Posterior vena cava (tissue), 2 donors: ENCODE results near the gene CFAP20DC. TPM values are rescaled to one million over a fixed set of nuclear protein-coding genes. Genes with fewer than 3 reads are reported as not detected.

Experiments
- DNase-seq: peaks from one replicate; pipeline ENCODE4 v3.0.0-alpha.2; 2020; ENCODE audit warnings: low spot score
- intact Hi-C, 2 donors: fragments of 100-400 bp; cut with DNase I; formaldehyde crosslinking; loops; one replicate each; pipeline versions ENCODE4 v1.14.1 to v1.14.2; 2022 to 2023
- total RNA-seq, 2 donors: library from RNA; stranded (reverse); fragmentation: NEBNext Ultra II Directional; extraction: Animal tissue kit (Norgen Biotek cat#: 25700); gene quantifications; one replicate each; pipeline ENCODE4 v1.2.1, GENCODE V29; 2021
- donor health status: DM: yes; HTN: yes; CAD: no.
- donor health status: DM: yes; HTN: yes; CAD: no.

CFAP20DC gene
- total RNA-seq, 2 donors from 2014 or later = 0.65 TPM; not detected in 1

DNA sequence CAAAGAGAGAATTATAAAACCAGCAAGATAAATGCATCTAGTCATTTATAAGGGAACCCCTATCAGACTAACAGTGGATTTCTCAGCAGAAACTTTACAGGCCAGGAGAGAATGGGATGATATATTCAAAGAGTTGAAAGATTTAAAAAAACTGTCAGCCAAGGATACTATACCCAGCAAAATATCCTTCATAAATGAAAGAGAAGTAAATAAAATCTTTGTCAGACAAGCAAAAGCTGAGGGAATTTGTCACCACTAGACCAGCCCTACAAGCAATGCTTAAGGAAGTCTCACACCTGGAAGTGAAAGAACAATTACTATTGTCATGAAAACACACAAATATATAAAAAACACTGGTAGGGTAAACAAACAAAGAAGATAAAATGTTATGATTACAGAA lies 269.9 kb downstream of the CFAP20DC start:
- DNase-seq = no peak
- intact Hi-C loops = no loop called here

DNA sequence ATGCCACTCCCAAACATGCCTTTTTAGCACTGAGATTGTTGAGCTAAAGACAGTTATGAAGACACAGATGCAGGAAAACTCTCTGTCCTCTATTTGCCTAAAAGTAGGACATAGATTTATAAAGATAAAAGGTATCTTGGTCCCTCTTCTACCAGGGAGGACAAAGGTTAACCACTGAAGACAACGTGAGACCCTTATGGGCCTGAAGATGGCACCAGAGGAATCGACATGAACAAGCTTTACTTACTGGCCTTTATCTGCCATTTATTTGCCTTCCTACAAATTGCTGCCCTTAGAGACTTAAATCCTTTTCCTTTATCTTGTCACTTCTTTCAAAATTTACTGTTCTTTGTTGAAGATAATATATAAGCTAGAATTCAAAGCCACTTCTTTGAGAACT lies 273.6 kb downstream of the CFAP20DC start:
- DNase-seq = no peak
- intact Hi-C loops = no loop called here

DNA sequence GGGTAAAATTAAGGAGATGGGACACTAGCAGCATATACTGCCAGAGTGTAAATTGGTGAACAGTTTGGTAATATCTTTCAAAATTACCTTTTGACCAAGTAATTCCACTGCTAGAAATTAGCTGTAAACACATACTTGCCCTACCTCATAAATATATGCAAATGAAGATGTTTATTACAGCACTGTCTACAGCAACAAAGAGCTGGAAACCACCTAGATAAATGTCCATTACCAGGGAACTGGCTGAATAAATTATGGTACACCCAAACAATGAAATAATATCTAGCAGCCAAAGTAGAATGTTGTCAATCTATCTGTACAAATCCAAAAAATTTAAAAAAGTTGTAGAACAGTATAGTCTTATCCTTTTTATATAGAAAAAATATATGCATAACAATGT lies 277.4 kb downstream of the CFAP20DC start:
- DNase-seq = no peak
- intact Hi-C loops = no loop called here

DNA sequence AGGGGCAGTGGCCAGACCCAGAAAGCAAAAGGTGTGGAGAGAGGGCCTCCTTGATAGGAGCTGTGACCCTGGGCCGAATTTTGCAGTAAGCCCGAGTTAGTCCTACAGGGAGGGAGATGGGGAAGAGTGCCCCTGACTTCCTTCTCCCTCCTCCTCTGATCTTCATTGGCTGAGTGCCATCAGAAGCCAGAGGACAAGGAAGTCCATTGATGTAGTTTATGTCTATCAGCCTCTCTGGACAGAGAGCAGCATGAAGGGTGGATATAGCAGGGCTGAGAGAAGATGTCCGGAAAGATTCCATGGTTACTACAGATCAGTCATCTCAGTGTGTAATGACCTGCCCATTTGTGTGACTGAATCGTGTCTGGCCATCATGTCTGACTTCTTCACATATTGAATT lies 280.8 kb downstream of the CFAP20DC start:
- intact Hi-C loops = no loop called here
- DNase-seq = no peak

DNA sequence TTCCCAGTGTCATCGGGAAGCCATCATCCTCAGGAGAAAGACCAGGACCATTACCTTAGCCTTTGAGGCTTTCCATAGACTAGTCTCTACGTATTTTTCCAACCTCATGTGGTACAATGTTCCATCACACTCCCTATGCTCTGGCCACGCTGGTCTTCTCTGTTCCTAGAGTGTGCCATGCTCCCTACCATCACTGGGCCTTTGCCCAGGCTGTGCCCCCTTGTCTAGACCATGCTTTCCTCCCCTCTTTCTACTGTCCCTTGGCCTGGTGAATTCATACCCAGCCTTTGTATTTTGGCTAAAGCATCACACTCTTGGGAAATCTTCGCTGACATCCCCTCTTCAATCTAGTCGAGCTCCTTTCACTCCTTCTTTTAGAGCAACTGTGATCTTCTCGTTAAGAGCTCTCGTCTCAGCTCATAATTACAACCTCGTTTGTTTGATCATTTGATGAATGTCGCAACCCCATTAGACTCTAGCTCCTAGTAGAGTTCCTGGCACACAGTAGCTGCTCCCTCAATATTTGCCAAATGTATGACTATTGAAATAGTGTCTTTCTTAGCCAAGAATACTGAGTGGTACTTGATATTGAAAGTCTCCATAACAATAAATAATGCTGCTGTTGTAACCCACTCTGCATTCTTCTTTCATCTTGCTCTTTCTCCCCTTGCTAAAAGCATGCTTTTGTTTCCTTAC lies 283.1 kb downstream of the CFAP20DC start:
- no peak for DNase-seq
- intact Hi-C loops = no loop called here

DNA sequence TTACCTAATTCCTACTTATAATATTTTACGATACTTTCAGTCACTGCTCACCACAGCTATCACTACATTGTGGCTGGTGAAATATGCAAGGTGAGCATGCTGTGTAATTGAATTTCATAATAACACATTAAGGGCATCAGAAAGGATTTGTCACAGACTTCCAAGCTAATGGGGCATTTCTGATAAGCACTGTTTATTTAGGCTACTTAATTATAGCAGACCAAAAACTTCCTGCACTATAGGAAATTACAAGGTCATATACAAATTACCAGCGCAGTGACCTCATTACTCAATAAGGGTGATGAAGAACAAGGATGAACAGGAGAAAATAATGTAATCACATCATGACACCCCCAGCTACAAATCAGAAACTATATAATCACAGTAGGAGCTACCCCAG lies 294.7 kb downstream of the CFAP20DC start:
- no peak for DNase-seq
- intact Hi-C loops = no loop called here

DNA sequence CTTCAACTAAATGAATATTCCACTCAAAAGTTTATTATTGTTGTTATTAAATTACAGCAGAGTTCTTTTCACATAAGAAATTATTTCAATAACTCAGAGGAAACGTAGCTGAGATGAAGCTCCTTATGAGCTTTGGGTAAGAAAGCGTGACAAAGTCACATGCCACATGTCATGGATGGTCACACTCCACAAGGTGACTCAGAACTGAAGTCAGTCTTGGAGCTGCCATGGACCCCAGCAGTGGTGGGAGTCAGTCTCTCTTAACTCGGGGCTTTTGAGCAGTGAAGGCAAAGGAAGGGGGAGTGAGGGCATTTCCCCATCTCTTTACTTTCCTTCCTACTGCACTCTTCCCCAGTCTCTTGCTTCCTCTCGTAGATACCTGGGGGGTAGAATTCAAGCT lies 295.8 kb downstream of the CFAP20DC start:
- no peak for DNase-seq
- intact Hi-C loops = no loop called here

DNA sequence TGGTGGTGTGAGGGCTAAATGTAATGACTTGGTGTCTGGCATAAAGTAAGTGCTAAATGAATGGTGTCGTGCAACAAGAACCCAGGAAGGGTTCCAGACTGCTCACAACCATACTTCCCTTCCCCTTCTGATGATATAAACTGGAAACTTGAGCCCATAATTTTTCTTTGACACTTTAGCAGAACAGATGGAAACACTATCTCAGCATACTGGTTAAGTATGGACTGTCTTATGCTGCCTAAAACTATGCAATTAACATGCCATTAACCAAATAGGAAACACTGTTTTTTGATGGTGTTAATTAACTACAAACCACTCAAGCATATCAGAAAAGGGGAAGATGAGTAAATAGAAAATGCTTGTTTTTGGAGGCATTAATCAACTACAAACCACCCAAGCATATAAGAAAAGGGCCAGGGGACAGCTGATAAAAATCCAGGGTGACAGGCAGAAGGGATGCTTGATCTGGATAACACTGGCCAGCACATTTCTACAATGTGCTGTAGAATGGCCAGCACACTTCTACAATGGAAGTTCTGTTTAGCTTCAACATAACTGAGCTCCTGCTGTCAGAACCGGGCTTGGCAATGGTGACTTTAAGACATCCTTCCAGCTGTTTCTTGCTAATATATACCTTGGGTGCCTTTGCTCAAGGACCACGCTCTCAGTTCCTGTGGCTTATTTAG lies 297.8 kb downstream of the CFAP20DC start:
- DNase-seq = no peak
- intact Hi-C loops = no loop called here

DNA sequence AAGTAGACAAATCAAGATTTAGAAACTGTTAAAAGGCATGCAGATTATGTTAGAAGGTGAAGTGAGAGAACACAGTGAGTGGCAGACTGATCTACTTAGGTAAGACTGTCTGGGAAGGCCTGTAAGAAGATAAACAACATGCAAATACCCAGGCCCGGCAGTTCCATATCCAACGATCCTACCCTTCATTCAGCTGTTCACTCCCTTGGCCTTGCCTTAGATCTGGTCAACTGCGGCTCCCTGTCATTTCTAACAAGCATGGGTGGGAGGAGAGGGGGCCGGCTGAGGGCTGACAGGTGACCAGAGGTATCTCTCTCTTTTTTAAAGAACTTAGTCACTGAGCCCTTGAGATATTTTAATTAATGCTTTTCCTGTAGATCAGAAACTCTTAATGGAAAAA lies 298.6 kb downstream of the CFAP20DC start:
- DNase-seq = no peak
- intact Hi-C loops = no loop called here

DNA sequence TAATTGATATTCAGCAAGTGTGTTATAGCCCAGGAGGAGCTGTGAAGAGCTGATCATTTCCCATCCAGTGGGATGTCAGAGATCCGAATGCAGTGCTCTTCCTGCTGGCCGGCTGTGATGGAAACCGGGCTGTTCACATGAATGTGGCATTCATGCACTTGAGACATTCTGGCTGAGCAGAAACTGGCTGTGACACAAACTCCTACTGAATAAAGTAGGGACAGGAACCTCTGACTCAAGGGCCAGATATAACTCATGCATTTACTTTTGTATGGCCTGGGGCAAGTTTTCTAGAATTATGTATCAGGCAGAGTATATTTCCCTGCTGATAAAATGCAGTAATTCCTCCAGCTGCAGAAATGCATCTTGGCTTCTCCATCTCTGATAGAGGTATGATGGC lies 299.9 kb downstream of the CFAP20DC start:
- intact Hi-C loops = no loop called here
- no peak for DNase-seq

DNA sequence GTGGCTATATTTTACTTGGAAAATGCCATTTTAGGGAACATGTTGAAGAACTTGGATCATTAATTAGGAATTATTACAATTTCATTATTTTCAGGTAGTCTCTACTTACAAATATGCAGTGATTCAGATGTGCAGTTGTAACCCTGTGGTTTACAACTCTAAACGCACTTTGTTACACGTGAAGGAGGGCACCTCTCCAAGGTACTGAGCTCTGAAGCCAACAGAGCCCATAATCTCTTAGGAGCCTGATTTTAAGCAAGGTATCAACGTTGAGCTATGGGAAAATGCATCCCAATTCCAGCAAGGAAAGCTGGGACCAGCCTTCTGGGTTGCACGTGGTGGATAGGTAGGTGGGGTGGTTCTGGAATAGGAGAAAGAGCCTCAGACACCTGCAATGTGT lies 301.8 kb downstream of the CFAP20DC start:
- intact Hi-C loops = no loop called here
- DNase-seq = no peak

DNA sequence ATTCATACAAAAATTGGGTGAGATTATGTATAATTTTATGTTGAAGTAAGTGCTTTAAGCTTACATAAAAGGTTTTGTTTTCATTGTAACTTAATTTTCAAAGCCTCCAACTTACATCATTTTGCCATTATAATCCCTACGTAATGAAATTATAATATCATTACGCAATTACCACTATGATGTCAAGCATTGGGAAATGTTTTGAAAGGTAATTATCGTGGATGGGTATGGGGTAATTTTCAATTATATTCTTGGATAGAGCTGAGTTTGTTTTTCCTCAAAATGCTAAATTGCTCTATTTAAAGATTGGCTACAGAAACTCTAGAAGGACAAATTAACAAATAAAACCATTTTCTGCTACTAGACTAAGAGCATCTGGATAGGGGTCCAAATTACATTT lies 303.1 kb downstream of the CFAP20DC start:
- DNase-seq = no peak

DNA sequence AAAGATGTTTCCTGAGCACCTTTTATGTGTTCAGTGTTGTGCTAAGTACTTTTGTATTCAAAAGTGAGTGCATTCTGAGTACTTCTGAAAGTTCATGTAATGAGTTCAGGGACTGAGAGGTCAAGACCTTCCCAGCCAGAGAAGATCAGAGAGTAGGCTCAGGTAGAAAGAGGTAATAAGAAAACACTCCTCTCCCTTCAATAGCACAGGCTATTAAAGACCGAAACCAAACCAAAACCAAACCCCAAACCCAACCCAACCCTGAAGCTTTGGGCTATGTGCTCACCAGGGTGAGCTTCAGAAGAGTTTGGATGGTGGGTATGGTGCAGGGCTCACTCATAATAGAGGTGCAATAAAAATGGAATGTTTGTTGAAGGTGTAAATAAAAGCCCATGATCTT lies 306.5 kb downstream of the CFAP20DC start:
- intact Hi-C loops = no loop called here
- no peak for DNase-seq

More for the DNA sequence above, 303.1 kb downstream of the CFAP20DC start:
- intact Hi-C loops = no loop called here

DNA sequence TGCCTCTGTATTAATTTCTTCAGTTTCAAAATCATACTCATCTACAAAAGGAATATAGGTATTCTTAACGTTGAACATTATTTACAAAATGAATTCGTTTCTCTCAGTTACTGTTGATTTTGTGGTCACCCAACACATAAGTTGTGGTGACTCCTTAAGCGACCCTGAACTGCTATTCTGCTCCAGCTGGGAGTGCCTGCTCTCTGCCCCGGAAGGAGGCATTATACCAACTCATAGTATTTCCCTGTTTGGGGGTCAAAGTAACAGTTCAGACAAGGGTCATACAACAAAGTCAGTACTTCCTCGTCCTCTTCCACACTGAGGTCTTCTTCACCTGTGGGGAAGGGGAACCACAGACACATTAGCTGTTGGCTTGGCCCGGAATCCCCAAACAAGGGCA lies 307.6 kb downstream of the CFAP20DC start:
- intact Hi-C loops = no loop called here
- no peak for DNase-seq

DNA sequence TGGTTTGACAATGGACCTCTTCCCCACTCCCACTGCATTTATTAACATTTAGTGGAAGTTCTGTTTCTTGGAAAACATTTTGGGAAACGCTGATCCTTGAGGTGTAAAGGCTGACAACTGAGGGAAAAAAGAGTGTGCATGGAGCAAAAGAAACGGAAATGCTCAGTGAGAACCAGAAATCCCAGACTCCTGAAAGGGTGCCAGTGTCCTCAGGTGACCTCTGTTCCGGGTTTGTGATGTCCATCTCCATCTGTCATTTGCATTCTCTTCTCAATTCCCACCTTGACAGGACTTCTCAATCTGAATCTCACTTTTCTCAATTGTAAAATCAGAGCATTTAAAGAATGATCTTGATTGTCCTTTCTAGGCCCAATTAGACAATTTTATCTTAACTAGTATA lies 312.2 kb downstream of the CFAP20DC start:
- no peak for DNase-seq
- intact Hi-C loops = no loop called here

DNA sequence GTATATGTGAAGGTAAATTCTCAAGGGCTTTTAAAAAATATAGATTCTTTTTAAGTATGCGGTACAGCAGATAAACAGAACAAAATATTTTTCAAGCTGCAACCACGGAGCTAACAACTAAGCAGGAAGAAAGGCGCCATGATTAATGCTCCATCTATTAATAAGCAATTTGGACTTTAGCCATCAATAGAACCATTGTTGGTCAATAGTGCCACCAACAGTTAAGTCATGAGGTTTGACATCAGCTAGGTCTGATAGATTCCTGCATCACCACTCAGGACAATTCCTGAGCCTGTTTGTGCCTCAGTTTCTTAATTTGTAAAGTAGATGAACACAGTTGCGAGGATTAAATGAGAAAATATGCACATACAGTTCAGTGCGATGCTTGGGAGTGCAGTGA lies 318.2 kb downstream of the CFAP20DC start:
- no peak for DNase-seq
- intact Hi-C loops = no loop called here

DNA sequence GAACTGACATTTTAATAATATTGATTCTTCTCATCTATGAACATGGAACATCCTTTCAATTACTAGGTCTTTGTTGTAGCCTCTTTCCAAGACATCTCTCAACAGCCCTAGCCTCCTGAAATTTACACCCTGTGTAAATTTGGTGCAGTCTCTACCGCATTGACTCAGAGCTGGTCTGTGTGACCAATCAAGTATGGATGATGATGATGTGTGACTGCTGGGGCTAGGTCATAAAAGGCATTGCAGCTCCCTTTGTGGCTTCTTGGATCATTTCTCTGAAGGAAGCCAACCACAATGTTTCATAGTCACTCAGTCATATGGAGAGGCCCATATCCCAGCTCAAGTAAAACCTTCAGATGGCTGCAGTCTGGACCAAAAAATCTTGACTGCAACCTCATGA lies 321.1 kb downstream of the CFAP20DC start:
- intact Hi-C loops = no loop called here

DNA sequence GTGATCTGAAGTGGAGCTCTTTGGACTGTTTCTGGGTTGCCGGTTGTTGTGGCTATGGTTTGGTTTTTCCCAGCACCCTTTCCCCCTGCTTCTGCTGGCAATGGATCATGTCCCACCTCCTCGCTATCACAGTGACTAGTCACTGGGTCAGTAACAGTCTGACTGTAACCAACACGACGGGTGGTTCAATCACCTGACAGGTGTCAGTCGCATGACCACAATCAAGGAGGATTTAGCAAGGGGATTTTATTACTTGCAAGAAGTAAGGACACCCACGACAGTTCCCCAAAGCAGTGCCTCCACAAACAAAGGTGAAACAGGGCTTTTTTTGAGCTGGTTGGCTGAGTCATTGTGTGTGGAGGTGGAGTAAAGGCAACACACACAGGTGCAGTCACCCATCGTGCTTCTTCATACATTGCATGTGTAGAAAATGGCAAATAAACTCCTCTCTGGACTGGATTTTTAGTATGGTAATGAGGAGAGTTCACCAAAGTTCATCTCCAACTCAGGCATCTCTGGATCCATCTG lies 324.4 kb downstream of the CFAP20DC start:
- intact Hi-C loops = no loop called here

More for the DNA sequence above, 321.1 kb downstream of the CFAP20DC start:
- DNase-seq = no peak

DNA sequence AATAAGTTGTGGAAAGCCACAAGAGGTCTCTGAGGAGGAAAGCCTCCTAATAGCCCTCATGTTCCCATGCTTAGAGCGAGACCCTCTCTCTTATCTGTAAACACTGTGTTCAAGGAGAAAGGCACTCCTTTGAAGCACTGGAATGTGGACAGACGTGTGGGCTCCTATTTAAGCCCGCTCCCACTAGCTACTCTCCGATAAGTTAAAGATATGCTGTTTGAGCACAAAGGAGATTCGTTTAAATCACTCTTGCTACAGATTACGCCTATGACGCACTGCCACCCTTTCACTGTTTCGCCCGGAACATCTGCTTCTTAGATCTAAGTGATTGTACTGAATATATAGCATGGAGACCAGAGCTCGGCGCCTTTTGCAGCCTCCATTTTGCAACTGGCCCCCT lies 325.5 kb downstream of the CFAP20DC start:
- no peak for DNase-seq
- intact Hi-C loops = no loop called here

More for the DNA sequence above, 324.4 kb downstream of the CFAP20DC start:
- DNase-seq = no peak

DNA sequence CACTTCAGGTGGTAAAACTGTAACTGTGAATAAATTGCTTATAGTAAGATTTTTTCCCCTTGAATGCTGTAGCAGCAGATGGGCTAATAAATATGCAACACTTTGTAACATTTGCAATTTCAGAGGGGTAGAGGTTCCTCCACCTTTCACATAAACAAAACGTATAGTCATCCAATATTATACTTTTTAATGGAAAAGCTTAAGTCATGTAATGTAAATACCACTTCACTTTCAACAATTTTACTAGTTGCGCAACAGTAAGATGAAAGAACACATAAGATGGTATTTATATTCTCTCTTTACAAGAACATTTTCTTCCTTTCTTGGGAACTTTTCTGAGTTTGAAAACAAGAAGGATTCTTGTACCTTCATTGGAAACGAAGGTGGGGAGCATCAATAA lies 326.7 kb downstream of the CFAP20DC start:
- intact Hi-C loops = no loop called here
- DNase-seq = no peak

DNA sequence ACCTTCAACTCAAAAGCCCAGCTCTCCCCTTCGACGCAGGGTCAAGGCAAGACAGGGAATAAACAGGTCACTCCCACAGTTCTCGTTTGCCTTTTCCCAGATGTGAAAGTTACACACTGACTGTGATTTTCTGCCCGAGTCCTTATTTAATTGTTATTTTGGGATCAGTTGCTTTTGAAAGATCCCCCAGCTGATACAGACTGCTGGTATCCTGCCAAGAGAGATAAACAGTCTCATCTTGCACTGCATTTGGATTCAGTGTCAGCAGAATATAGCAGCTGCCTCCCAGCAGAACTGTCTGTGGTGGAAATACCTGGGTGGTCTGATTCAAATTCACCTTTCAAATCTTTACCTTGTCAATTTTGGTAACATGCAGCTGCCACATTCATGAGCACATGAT lies 327.3 kb downstream of the CFAP20DC start:
- no peak for DNase-seq

More for the DNA sequence above, 327.3 kb downstream of the CFAP20DC start:
- intact Hi-C loops = no loop called here
